Measurements from ENCODE around the gene UBE4A. TPM values are rescaled to one million over a fixed set of nuclear protein-coding genes. Genes with fewer than 3 reads are reported as not detected.

The UBE4A gene, protein sequence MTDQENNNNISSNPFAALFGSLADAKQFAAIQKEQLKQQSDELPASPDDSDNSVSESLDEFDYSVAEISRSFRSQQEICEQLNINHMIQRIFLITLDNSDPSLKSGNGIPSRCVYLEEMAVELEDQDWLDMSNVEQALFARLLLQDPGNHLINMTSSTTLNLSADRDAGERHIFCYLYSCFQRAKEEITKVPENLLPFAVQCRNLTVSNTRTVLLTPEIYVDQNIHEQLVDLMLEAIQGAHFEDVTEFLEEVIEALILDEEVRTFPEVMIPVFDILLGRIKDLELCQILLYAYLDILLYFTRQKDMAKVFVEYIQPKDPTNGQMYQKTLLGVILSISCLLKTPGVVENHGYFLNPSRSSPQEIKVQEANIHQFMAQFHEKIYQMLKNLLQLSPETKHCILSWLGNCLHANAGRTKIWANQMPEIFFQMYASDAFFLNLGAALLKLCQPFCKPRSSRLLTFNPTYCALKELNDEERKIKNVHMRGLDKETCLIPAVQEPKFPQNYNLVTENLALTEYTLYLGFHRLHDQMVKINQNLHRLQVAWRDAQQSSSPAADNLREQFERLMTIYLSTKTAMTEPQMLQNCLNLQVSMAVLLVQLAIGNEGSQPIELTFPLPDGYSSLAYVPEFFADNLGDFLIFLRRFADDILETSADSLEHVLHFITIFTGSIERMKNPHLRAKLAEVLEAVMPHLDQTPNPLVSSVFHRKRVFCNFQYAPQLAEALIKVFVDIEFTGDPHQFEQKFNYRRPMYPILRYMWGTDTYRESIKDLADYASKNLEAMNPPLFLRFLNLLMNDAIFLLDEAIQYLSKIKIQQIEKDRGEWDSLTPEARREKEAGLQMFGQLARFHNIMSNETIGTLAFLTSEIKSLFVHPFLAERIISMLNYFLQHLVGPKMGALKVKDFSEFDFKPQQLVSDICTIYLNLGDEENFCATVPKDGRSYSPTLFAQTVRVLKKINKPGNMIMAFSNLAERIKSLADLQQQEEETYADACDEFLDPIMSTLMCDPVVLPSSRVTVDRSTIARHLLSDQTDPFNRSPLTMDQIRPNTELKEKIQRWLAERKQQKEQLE
- 43.4 and 54.2 TPM in 2 replicates for total RNA-seq

DNA sequence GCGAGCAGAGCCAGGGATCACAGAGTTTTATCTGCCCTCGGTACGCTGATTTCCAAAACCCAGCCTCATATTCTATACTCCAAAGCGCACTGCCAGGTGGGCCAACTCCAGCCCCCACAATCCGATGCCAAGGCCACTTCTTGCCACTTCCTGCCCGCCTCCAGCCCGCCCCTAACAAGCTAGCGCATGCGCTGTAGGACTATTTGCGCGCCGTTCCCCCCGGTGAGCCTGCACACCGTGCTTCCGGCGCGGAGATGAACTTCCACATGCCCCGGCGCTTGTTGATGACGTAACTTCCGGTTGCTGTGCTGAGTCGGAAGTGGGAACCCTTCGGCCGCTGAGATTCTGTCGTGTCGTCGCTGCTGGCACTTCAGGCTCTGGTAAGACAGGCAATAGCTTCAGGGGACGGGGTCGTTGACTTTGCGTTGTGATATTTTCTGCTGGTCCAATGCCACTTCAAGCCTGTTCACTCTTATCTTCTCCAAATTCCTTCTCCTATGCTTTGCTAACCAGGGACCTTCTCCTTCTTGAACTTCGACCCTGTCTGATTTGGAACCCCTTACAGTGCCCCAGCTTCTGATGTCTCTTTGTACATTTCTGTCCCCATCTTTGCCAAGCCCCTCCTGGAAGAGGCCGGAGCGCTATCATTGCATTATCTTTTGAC lies at the start of gene UBE4A:
TSS of gene UBE4A (plus strand) at position 306 of the 664 bp plus-strand sequence. CDS start 5,481 bp downstream, outside the sequence.

DNA sequence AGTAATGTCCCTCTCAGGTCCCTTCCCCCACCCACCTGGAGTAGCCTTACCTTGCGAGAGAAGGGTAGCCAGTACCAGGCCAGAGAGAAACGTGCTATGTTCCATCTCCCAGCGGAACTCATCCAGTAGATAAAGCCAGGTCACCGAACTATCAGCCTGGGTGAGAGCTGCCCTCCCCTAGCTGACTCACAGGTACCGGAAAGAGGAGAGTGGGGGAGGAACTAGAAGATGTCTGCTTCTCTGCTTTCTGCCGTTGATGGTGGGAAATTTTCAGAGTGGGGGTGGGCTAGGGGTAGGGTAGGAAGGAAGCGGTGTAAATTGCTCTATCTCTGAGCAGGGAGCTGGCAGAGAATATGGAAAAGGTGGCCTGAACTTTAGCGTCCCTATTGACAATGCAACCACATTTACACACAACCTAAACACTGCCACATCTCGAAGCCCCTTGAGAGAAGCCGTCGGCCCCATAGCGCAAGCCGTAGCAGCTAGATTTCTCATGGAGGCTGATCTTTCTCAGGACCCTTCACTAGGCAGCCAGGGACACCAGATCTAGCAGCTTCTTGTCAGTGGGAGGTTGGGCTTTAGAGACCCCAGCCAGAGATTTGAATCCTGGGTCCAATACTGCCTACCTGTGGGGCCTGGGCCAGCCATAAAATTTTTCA lies 16.8 kb upstream of the UBE4A start, which contains the start of gene CD3D:
TSS of gene CD3D (minus strand) at position 203 of the 659 bp plus-strand sequence. CDS start at position 105, 98 bp downstream.

DNA sequence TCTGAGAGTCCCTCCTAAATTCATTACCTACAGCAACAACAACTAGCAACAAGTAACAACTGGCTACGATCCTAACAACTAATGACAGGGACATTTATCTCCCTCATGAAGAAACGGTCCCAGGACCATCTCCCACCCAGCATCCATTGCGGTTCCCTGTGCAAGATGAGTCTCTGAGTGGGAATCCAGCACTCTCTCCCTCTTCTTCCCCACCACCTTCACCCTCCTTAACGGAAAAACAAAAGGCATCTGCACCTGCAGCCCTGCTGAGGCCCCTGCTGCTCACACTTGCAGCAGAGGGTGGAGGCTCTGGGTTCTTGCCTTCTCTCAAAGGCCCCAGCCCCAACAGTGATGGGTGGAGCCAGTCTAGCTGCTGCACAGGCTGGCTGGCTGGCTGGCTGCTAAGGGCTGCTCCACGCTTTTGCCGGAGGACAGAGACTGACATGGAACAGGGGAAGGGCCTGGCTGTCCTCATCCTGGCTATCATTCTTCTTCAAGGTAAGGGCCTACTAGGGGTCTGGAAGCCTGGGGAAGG lies 15.4 kb upstream of the UBE4A start, which contains the start of gene CD3G:
TSS of gene CD3G (plus strand) at position 364 of the 535 bp plus-strand sequence. CDS start at position 444, 80 bp downstream.

DNA sequence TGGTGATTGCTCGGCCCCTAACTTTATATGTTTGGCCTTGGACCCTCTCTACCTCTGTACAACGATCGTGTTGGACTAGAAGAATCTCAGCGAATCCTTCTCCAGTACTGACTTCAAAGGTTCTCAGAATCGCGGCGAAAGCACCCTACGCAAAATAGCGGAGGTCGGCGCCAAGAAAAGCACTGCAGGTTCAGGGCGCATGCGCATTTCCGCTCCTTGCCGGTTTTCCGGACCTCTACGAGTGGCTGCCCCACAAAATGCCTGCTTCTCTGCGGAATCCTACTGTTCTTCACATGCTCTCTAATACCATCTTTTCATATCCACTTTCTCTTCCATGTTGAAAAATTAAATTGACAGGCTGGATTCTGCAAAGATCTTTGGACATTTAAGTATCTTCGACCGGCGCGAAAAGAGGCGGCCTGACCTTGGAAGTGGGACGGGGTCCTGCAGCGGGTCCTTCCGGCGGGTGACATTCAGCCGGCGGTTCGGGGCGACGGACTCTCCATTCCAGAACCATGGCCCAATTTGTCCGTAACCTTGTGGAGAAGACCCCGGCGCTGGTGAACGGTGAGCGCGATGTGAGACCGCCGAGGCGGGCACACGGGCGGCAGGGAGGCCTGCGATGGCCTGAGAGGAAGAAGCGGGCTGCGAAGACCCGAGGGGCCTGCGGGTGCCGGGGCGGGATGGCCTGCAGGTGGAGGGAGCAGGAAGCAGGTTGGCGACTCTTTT lies 41.9 kb downstream of the UBE4A start, which contains the start of gene ATP5MG:
TSS of gene ATP5MG (plus strand) at position 456 of the 729 bp plus-strand sequence. CDS start at position 516, 60 bp downstream.

DNA sequence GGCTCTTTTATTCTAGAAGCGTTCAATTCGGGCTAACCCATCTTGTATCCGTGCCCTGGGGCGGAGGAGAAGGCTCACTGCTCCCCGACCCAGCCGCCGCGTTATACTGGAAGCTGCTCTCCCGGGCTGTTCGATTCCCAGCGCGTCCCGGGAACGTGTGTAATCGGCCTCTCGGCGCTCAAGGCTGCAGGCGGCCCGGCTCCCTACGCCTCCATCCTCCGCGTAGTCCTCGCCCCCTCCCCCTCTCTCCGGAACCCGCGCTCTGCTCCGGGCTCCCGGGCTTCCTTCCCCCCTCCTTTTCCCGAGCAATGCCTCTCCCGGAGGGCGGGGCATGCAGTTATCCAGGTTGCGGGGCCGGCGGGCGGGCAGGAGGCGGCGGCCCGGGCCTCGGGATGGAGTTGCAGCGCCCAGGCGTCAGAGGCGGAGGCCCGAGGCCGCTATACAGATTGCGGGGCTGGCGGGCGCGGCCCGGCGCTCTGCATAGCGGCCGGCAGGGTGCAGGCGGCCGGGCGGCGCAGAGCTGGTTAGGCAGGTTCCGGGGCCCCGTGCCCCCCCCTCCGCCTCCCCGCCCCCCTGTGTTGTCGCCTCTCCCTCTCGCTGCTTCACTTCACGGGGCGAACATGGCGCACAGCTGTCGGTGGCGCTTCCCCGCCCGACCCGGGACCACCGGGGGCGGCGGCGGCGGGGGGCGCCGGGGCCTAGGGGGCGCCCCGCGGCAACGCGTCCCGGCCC lies 76.7 kb downstream of the UBE4A start, which contains the start of gene KMT2A:
TSS of gene KMT2A (plus strand) at position 600 of the 732 bp plus-strand sequence. CDS start at position 621, 21 bp downstream.

Small RNAs within 50 kb of the gene (small RNA-seq; reads per million reads assigned to genes)
- not detected for gene AP001582.1

Other genes with a start within 250 kb of the UBE4A start
- gene SCN4B, start 206.8 kb upstream of the UBE4A start, total RNA-seq: not detected in 2 replicates
- gene SCN2B, start 183.0 kb upstream of the UBE4A start, total RNA-seq: under 0.01 TPM in 1 of 2 replicates, not detected in the other
- not detected in 2 replicates for gene JAML, start 134.6 kb upstream of the UBE4A start, total RNA-seq
- gene MPZL3, start 107.2 kb upstream of the UBE4A start, total RNA-seq: 0.20 and 0.37 TPM in 2 replicates
- gene MPZL2, start 95.3 kb upstream of the UBE4A start, total RNA-seq: not detected in 2 replicates
- gene CD3E, start 54.9 kb upstream of the UBE4A start, total RNA-seq: not detected in 2 replicates
- gene CD3D, start 16.9 kb upstream of the UBE4A start, total RNA-seq: not detected in 2 replicates
- gene CD3G, start 15.3 kb upstream of the UBE4A start, total RNA-seq: not detected in 2 replicates
- 26.6 and 31.6 TPM in 2 replicates for gene ATP5MG, start 42.0 kb downstream of the UBE4A start, total RNA-seq
- 28.7 and 39.1 TPM in 2 replicates for gene KMT2A, start 76.9 kb downstream of the UBE4A start, total RNA-seq
- gene TTC36, start 167.9 kb downstream of the UBE4A start, total RNA-seq: 0.20 TPM in 1 of 2 replicates, not detected in the other
- gene TMEM25, start 171.6 kb downstream of the UBE4A start, total RNA-seq: 0.73 and 1.2 TPM in 2 replicates
- gene IFT46, start 206.3 kb downstream of the UBE4A start, total RNA-seq: 36.4 and 40.8 TPM in 2 replicates
- gene ARCN1, start 212.8 kb downstream of the UBE4A start, total RNA-seq: 105 and 157 TPM in 2 replicates
- 148 and 163 TPM in 2 replicates for gene PHLDB1, start 248.0 kb downstream of the UBE4A start, total RNA-seq